ENCODE data around the gene INTS13. TPM values are rescaled to one million over a fixed set of nuclear protein-coding genes. Genes with fewer than 3 reads are reported as not detected.

Gene INTS13
- 10 to 100 TPM; 15.1 to 19.2 TPM for total RNA-seq
- polyA plus RNA-seq: 10 to 100 TPM in 1 of 2 donors, 1 to 10 TPM in 1; 9.5 to 12.8 TPM
- long read RNA-seq, donor 1, transcript INTS13-201 (17 exons, 2,974 nt): major isoform, 9 of 65 reads
- long read RNA-seq, donor 1, partial matches to known transcripts: 42 of 65 reads
- long read RNA-seq, donor 1, other reads (novel, unspliced or antisense): 14 of 65 reads
- long read RNA-seq, donor 2, partial matches to known transcripts: 2 of 7 reads
- long read RNA-seq, donor 2, other reads (novel, unspliced or antisense): 2 of 7 reads

- no peaks in the 10 kb centered on the region for H3K9me3 ChIP-seq (ENCODE audit: control insufficient read depth, low read length)
- ATAC-seq (ENCODE audit: low FRiP score): peak; percentile 99
- H3K4me3 ChIP-seq (ENCODE audit: low read length in 2 of 2): peak within 1 kb of the TSS; percentile 61 to 96
- no peaks in the 10 kb centered on the region for H3K27me3 ChIP-seq (ENCODE audit: control insufficient read depth in 1 of 2, insufficient read depth in 2 of 2, low read length in 1 of 2)
- no peaks in the 10 kb centered on the region for H3K4me1 ChIP-seq (ENCODE audit: control insufficient read depth in 1 of 2, insufficient read depth in 2 of 2, low read length in 2 of 2)
- 0% methylated on average over 65 to 69 of the region's 69 CpGs for WGBS, 2 donors
- intact Hi-C loops (cut with DNase I): loop anchor here (5.0 kb wide), 1 partner anchor 74 kb away; the partner anchor contains the start of gene TM7SF3 (in 2 of the 2)
- DNase-seq: peak; percentile 99 to 100
- peak within 1 kb of the TSS; percentile 49 to 92 for H3K27ac ChIP-seq (ENCODE audit: low read depth in 1 of 2, low read length in 2 of 2)
- H3K36me3 ChIP-seq (ENCODE audit: control insufficient read depth in 1 of 2, insufficient read depth in 2 of 2, low read length in 1 of 2): no peaks in the 10 kb centered on the region
These were observed at the start of gene INTS13, which contains the start of gene FGFR1OP2 for GRCh38 chr12:26937863-26938700. INTS13 (minus strand) TSS chr12:26937981; CDS start chr12:26936803, 1,178 bp downstream. FGFR1OP2 (plus strand) TSS chr12:26938470; CDS start chr12:26954159, 15,689 bp downstream.

GRCh38 chr12:26982866-26983265, 45.1 kb upstream of the INTS13 start:
- H3K36me3 ChIP-seq (ENCODE audit: control insufficient read depth in 1 of 2, insufficient read depth in 2 of 2, low read length in 1 of 2): no peaks in the 10 kb centered on the region
- H3K9me3 ChIP-seq (ENCODE audit: control insufficient read depth, low read length): no peaks in the 10 kb centered on the region
- H3K27me3 ChIP-seq (ENCODE audit: control insufficient read depth in 1 of 2, insufficient read depth in 2 of 2, low read length in 1 of 2): no peaks in the 10 kb centered on the region
- 98 to 100% methylated on average over 2 of the region's 2 CpGs for WGBS, 2 donors
- no peak overlapping the region for H3K4me3 ChIP-seq (ENCODE audit: low read length in 2 of 2)
- no peak overlapping the region for H3K27ac ChIP-seq (ENCODE audit: low read depth in 1 of 2, low read length in 2 of 2)
- intact Hi-C loops (cut with DNase I): no loop called here
- no peak for DNase-seq
- ATAC-seq (ENCODE audit: low FRiP score): no peak
- H3K4me1 ChIP-seq (ENCODE audit: control insufficient read depth in 1 of 2, insufficient read depth in 2 of 2, low read length in 2 of 2): no peaks in the 10 kb centered on the region

GRCh38 chr12:26979733-26980132, 42.0 kb upstream of the INTS13 start:
- DNase-seq (no peak), ATAC-seq (ENCODE audit: low FRiP score) (no peak)
- H3K27ac ChIP-seq (ENCODE audit: low read depth in 1 of 2, low read length in 2 of 2): no peak overlapping the region
- no peak overlapping the region for H3K4me3 ChIP-seq (ENCODE audit: low read length in 2 of 2)
- 93 to 94% methylated on average over 11 of the region's 11 CpGs for WGBS, 2 donors
- H3K4me1 ChIP-seq (ENCODE audit: control insufficient read depth in 1 of 2, insufficient read depth in 2 of 2, low read length in 2 of 2): no peaks in the 10 kb centered on the region
- H3K9me3 ChIP-seq (ENCODE audit: control insufficient read depth, low read length): no peaks in the 10 kb centered on the region
- intact Hi-C loops (cut with DNase I): no loop called here
- H3K27me3 ChIP-seq (ENCODE audit: control insufficient read depth in 1 of 2, insufficient read depth in 2 of 2, low read length in 1 of 2): no peaks in the 10 kb centered on the region
- H3K36me3 ChIP-seq (ENCODE audit: control insufficient read depth in 1 of 2, insufficient read depth in 2 of 2, low read length in 1 of 2): no peaks in the 10 kb centered on the region

GRCh38 chr12:26978801-26979200, 41.0 kb upstream of the INTS13 start:
- ATAC-seq (ENCODE audit: low FRiP score): no peak
- 84 to 93% methylated on average over 1 of the region's 1 CpG for WGBS, 2 donors

GRCh38 chr12:26976687-26977086, 38.9 kb upstream of the INTS13 start:
- H3K36me3 ChIP-seq (ENCODE audit: control insufficient read depth in 1 of 2, insufficient read depth in 2 of 2, low read length in 1 of 2): peaks cover 0 to 3% of the 10 kb centered on the region in 2 donors

More at GRCh38 chr12:26978801-26979200, 41.0 kb upstream of the INTS13 start:
- Histone ChIP-seq H3K4me3 (ENCODE audit: low read length in 2 of 2) (no peak overlapping the region), H3K27me3 (ENCODE audit: control insufficient read depth in 1 of 2, insufficient read depth in 2 of 2, low read length in 1 of 2) (no peaks in the 10 kb centered on the region), H3K36me3 (ENCODE audit: control insufficient read depth in 1 of 2, insufficient read depth in 2 of 2, low read length in 1 of 2) (peaks cover 0 to 2% of the 10 kb centered on the region in 2 donors), H3K9me3 (ENCODE audit: control insufficient read depth, low read length) (no peaks in the 10 kb centered on the region), H3K4me1 (ENCODE audit: control insufficient read depth in 1 of 2, insufficient read depth in 2 of 2, low read length in 2 of 2) (no peaks in the 10 kb centered on the region), H3K27ac (ENCODE audit: low read depth in 1 of 2, low read length in 2 of 2) (no peak overlapping the region)
- no peak for DNase-seq
- intact Hi-C loops (cut with DNase I): no loop called here

GRCh38 chr12:26971963-26972362, 34.2 kb upstream of the INTS13 start:
- Histone ChIP-seq H3K27ac (ENCODE audit: low read depth in 1 of 2, low read length in 2 of 2) (no peak overlapping the region), H3K4me3 (ENCODE audit: low read length in 2 of 2) (no peak overlapping the region), H3K4me1 (ENCODE audit: control insufficient read depth in 1 of 2, insufficient read depth in 2 of 2, low read length in 2 of 2) (no peaks in the 10 kb centered on the region), H3K9me3 (ENCODE audit: control insufficient read depth, low read length) (no peaks in the 10 kb centered on the region), H3K27me3 (ENCODE audit: control insufficient read depth in 1 of 2, insufficient read depth in 2 of 2, low read length in 1 of 2) (no peaks in the 10 kb centered on the region), H3K36me3 (ENCODE audit: control insufficient read depth in 1 of 2, insufficient read depth in 2 of 2, low read length in 1 of 2) (peaks cover 0 to 5% of the 10 kb centered on the region in 2 donors)
- DNase-seq (no peak), ATAC-seq (ENCODE audit: low FRiP score) (no peak)
- WGBS, 2 donors: 78 to 82% methylated on average over 2 of the region's 2 CpGs
- intact Hi-C loops (cut with DNase I): no loop called here

More at GRCh38 chr12:26976687-26977086, 38.9 kb upstream of the INTS13 start:
- Histone ChIP-seq H3K27ac (ENCODE audit: low read depth in 1 of 2, low read length in 2 of 2) (no peak overlapping the region), H3K27me3 (ENCODE audit: control insufficient read depth in 1 of 2, insufficient read depth in 2 of 2, low read length in 1 of 2) (no peaks in the 10 kb centered on the region), H3K4me3 (ENCODE audit: low read length in 2 of 2) (no peak overlapping the region), H3K9me3 (ENCODE audit: control insufficient read depth, low read length) (no peaks in the 10 kb centered on the region), H3K4me1 (ENCODE audit: control insufficient read depth in 1 of 2, insufficient read depth in 2 of 2, low read length in 2 of 2) (no peaks in the 10 kb centered on the region)
- intact Hi-C loops (cut with DNase I): no loop called here
- 93 to 95% methylated on average over 2 of the region's 2 CpGs for WGBS, 2 donors
- no peak for ATAC-seq (ENCODE audit: low FRiP score)
- DNase-seq: no peak

- no peak for DNase-seq
- WGBS, 2 donors: 97 to 98% methylated on average over 2 of the region's 2 CpGs
- intact Hi-C loops (cut with DNase I): no loop called here
- Histone ChIP-seq H3K4me3 (ENCODE audit: low read length in 2 of 2) (no peak overlapping the region), H3K4me1 (ENCODE audit: control insufficient read depth in 1 of 2, insufficient read depth in 2 of 2, low read length in 2 of 2) (no peaks in the 10 kb centered on the region), H3K36me3 (ENCODE audit: control insufficient read depth in 1 of 2, insufficient read depth in 2 of 2, low read length in 1 of 2) (peaks cover 0 to 5% of the 10 kb centered on the region in 2 donors), H3K27me3 (ENCODE audit: control insufficient read depth in 1 of 2, insufficient read depth in 2 of 2, low read length in 1 of 2) (no peaks in the 10 kb centered on the region), H3K27ac (ENCODE audit: low read depth in 1 of 2, low read length in 2 of 2) (no peak overlapping the region), H3K9me3 (ENCODE audit: control insufficient read depth, low read length) (no peaks in the 10 kb centered on the region)
- ATAC-seq (ENCODE audit: low FRiP score): no peak
These were observed 32.4 kb upstream of the INTS13 start for GRCh38 chr12:26970136-26970535.

- WGBS, 2 donors: 87% methylated on average over 3 of the region's 3 CpGs
- no peaks in the 10 kb centered on the region for H3K9me3 ChIP-seq (ENCODE audit: control insufficient read depth, low read length)
- intact Hi-C loops (cut with DNase I): no loop called here
These were observed 29.1 kb upstream of the INTS13 start for GRCh38 chr12:26966842-26967241.

More at GRCh38 chr12:26966842-26967241, 29.1 kb upstream of the INTS13 start:
- H3K4me3 ChIP-seq (ENCODE audit: low read length in 2 of 2): no peak overlapping the region
- H3K36me3 ChIP-seq (ENCODE audit: control insufficient read depth in 1 of 2, insufficient read depth in 2 of 2, low read length in 1 of 2): peaks cover 2% of the 10 kb centered on the region in 2 donors
- DNase-seq: no peak
- H3K4me1 ChIP-seq (ENCODE audit: control insufficient read depth in 1 of 2, insufficient read depth in 2 of 2, low read length in 2 of 2): no peaks in the 10 kb centered on the region
- no peak overlapping the region for H3K27ac ChIP-seq (ENCODE audit: low read depth in 1 of 2, low read length in 2 of 2)
- no peak for ATAC-seq (ENCODE audit: low FRiP score)
- H3K27me3 ChIP-seq (ENCODE audit: control insufficient read depth in 1 of 2, insufficient read depth in 2 of 2, low read length in 1 of 2): no peaks in the 10 kb centered on the region

Measured in aorta (tissue), 5 donors.